HepG2 (cell line): ENCODE measurements around the gene EBF4. TPM values are rescaled to one million over a fixed set of nuclear protein-coding genes. Genes with fewer than 3 reads are reported as not detected.

Experiments
- BCL6 ChIP-seq: IDR thresholded peaks from 2 replicates; pipeline ENCODE4 v1.6.1; 2016; ENCODE audit warnings: missing genetic modification reagents, missing compliant biosample characterization
- CBX5 ChIP-seq: sonication (generic); formaldehyde crosslinking; IDR thresholded peaks from 2 replicates; pipeline ENCODE4 v1.4.0; 2020; ENCODE audit warnings: missing genetic modification reagents, borderline replicate concordance
- MZF1 ChIP-seq: sonication (generic); formaldehyde crosslinking; IDR thresholded peaks from 2 replicates; pipeline ENCODE4 v1.8.1; 2023; ENCODE audit warnings: mild to moderate bottlenecking, missing genetic modification reagents, borderline replicate concordance
- SATB2 ChIP-seq: sonication (generic); formaldehyde crosslinking; IDR thresholded peaks from 2 replicates; pipeline ENCODE4 v1.5.0; 2020; ENCODE audit warnings: missing genetic modification reagents
- SIX4 ChIP-seq: sonication (generic); formaldehyde crosslinking; IDR thresholded peaks from 2 replicates; pipeline ENCODE4 v1.4.0; 2020; ENCODE audit warnings: missing genetic modification reagents
- SMYD3 ChIP-seq: sonication (generic); formaldehyde crosslinking; IDR thresholded peaks from 2 replicates; pipeline ENCODE4 v1.8.1; 2023; ENCODE audit warnings: mild to moderate bottlenecking, missing genetic modification reagents
- SNAPC5 ChIP-seq: sonication (generic); formaldehyde crosslinking; IDR thresholded peaks from 2 replicates; pipeline ENCODE4 v1.8.1; 2023; ENCODE audit warnings: mild to moderate bottlenecking, missing genetic modification reagents, borderline replicate concordance
- TCF12 ChIP-seq, 2 experiments: fragments of 450-650 bp in 1 of 2; sonication (generic) in 1 of 2; formaldehyde crosslinking in 1 of 2; IDR thresholded peaks; 2 replicates each; pipeline versions ENCODE4 v1.6.1 to v1.8.0; 2017 to 2022; ENCODE audit warnings: antibody characterized with exemption in 1 of 2, mild to moderate bottlenecking in 1 of 2, missing genetic modification reagents in 1 of 2, moderate library complexity in 1 of 2
- ZMAT3 ChIP-seq: sonication (generic); formaldehyde crosslinking; conservative IDR thresholded peaks from 2 replicates; pipeline ENCODE4 v1.7.0; 2021; ENCODE audit warnings: missing genetic modification reagents
- ZNF235 ChIP-seq: sonication (generic); formaldehyde crosslinking; IDR thresholded peaks from 2 replicates; pipeline ENCODE4 v1.8.1; 2023; ENCODE audit warnings: mild to moderate bottlenecking, missing genetic modification reagents, borderline replicate concordance
- polyA plus RNA-seq, 8 experiments: library from polyadenylated mRNA; depleted of rRNA in 3 of 8; stranded (reverse) in 7 of 8; unstranded in 1 of 8; fragments of >200 nt; fragmentation: Illumina TruSeq in 4 of 8; extraction: Trizol in 4 of 8; gene quantifications; 2 replicates each; pipeline versions ENCODE4 v1.2.1 to v1.2.3, GENCODE V29; 2011 to 2016; ENCODE audit warnings: low read depth in 4 of 8, missing spikeins in 1 of 8, mixed read lengths in 1 of 8; ENCODE audit not compliant: insufficient read depth in 1 of 8
- total RNA-seq, 5 experiments: library from RNA; depleted of rRNA; stranded (reverse); fragments of >200 nt; fragmentation: Illumina TruSeq; extraction: Trizol; gene quantifications; 2 replicates each; pipeline ENCODE4 v1.2.3, GENCODE V29; 2016; ENCODE audit warnings: low read depth in 1 of 5
- TF ChIP-seq, protein P1 (sequence below), 2 experiments: fragments of 450-650 bp in 1 of 2; sonication (generic) in 1 of 2; formaldehyde crosslinking in 1 of 2; IDR thresholded peaks; 2 replicates each; pipeline versions ENCODE4 v1.6.1 to v1.8.0; 2016 to 2022; ENCODE audit warnings: antibody characterized with exemption in 1 of 2, mild to moderate bottlenecking in 1 of 2, missing genetic modification reagents in 1 of 2
- TF ChIP-seq, protein P2 (sequence below): IDR thresholded peaks from 2 replicates; pipeline ENCODE4 v1.6.1; 2016
- TF ChIP-seq, protein P3 (sequence below): sonication (generic); formaldehyde crosslinking; IDR thresholded peaks from 2 replicates; pipeline ENCODE4 v1.4.0; 2020; ENCODE audit warnings: missing genetic modification reagents

The EBF4 gene
- total and polyA plus RNA-seq, 2 of the 13 experiments (the other 11 are each of a cell fraction or from before 2014, with no cell fraction given), result 0.84 to 2.2 TPM

- peak; percentile 81; the same call in 1 of the 2 replicates for TF ChIP-seq MZF1
- peak; percentile 88 for TF ChIP-seq SNAPC5 (CRISPR knock-in tag)
- TF ChIP-seq TCF12 (IDR thresholded peaks at IDR 0.05), result no peak
- peak; percentile 75; the same call in 1 of the 2 replicates for TF ChIP-seq TCF12 (CRISPR knock-in tag; IDR thresholded peaks at IDR 0.05)
- no peak; the same call in 1 of the 2 replicates for TF ChIP-seq ZNF235 (CRISPR knock-in tag)
- peak; percentile 95; the same call in 1 of the 2 replicates for TF ChIP-seq SMYD3 (CRISPR knock-in tag)
- TF ChIP-seq, protein P1, sequence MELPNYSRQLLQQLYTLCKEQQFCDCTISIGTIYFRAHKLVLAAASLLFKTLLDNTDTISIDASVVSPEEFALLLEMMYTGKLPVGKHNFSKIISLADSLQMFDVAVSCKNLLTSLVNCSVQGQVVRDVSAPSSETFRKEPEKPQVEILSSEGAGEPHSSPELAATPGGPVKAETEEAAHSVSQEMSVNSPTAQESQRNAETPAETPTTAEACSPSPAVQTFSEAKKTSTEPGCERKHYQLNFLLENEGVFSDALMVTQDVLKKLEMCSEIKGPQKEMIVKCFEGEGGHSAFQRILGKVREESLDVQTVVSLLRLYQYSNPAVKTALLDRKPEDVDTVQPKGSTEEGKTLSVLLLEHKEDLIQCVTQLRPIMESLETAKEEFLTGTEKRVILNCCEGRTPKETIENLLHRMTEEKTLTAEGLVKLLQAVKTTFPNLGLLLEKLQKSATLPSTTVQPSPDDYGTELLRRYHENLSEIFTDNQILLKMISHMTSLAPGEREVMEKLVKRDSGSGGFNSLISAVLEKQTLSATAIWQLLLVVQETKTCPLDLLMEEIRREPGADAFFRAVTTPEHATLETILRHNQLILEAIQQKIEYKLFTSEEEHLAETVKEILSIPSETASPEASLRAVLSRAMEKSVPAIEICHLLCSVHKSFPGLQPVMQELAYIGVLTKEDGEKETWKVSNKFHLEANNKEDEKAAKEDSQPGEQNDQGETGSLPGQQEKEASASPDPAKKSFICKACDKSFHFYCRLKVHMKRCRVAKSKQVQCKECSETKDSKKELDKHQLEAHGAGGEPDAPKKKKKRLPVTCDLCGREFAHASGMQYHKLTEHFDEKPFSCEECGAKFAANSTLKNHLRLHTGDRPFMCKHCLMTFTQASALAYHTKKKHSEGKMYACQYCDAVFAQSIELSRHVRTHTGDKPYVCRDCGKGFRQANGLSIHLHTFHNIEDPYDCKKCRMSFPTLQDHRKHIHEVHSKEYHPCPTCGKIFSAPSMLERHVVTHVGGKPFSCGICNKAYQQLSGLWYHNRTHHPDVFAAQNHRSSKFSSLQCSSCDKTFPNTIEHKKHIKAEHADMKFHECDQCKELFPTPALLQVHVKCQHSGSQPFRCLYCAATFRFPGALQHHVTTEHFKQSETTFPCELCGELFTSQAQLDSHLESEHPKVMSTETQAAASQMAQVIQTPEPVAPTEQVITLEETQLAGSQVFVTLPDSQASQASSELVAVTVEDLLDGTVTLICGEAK (IDR thresholded peaks at IDR 0.05), result peak; percentile 95
- TF ChIP-seq, protein P1 (CRISPR knock-in tag; IDR thresholded peaks at IDR 0.05), result peak; percentile 92
- TF ChIP-seq SIX4 (CRISPR knock-in tag), result peak; percentile 63; the same call in 1 of the 2 replicates
- TF ChIP-seq BCL6 (CRISPR knock-in tag), result peak; percentile 74
- peak; percentile 95 for TF ChIP-seq ZMAT3 (CRISPR knock-in tag)
- TF ChIP-seq CBX5 (CRISPR knock-in tag), result peak; percentile 99
- TF ChIP-seq, protein P2, sequence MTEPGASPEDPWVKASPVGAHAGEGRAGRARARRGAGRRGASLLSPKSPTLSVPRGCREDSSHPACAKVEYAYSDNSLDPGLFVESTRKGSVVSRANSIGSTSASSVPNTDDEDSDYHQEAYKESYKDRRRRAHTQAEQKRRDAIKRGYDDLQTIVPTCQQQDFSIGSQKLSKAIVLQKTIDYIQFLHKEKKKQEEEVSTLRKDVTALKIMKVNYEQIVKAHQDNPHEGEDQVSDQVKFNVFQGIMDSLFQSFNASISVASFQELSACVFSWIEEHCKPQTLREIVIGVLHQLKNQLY (CRISPR knock-in tag), result peak; percentile 66
- 0 out of 2 replicates have a peak, but pooled peaks have one; percentile 62 for TF ChIP-seq SATB2
- TF ChIP-seq, protein P3, sequence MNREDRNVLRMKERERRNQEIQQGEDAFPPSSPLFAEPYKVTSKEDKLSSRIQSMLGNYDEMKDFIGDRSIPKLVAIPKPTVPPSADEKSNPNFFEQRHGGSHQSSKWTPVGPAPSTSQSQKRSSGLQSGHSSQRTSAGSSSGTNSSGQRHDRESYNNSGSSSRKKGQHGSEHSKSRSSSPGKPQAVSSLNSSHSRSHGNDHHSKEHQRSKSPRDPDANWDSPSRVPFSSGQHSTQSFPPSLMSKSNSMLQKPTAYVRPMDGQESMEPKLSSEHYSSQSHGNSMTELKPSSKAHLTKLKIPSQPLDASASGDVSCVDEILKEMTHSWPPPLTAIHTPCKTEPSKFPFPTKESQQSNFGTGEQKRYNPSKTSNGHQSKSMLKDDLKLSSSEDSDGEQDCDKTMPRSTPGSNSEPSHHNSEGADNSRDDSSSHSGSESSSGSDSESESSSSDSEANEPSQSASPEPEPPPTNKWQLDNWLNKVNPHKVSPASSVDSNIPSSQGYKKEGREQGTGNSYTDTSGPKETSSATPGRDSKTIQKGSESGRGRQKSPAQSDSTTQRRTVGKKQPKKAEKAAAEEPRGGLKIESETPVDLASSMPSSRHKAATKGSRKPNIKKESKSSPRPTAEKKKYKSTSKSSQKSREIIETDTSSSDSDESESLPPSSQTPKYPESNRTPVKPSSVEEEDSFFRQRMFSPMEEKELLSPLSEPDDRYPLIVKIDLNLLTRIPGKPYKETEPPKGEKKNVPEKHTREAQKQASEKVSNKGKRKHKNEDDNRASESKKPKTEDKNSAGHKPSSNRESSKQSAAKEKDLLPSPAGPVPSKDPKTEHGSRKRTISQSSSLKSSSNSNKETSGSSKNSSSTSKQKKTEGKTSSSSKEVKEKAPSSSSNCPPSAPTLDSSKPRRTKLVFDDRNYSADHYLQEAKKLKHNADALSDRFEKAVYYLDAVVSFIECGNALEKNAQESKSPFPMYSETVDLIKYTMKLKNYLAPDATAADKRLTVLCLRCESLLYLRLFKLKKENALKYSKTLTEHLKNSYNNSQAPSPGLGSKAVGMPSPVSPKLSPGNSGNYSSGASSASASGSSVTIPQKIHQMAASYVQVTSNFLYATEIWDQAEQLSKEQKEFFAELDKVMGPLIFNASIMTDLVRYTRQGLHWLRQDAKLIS (CRISPR knock-in tag), result no peak; the same call in 1 of the 2 replicates
Measured at GRCh38 chr20:2663887-2664719, 28.5 kb upstream of the EBF4 start, which contains the start of gene IDH3B (continued).
